ENCODE results near the gene KCNK1. TPM values are rescaled to one million over a fixed set of nuclear protein-coding genes. Genes with fewer than 3 reads are reported as not detected.
"Not testable (repeated sequence)": the region's sequence is repeated elsewhere in the genome, so short reads cannot be mapped to it uniquely, and the experiment has no call there.

KCNK1 gene
- total RNA-seq, 1 donor from 2014 or later, result 9.7 TPM

DNA sequence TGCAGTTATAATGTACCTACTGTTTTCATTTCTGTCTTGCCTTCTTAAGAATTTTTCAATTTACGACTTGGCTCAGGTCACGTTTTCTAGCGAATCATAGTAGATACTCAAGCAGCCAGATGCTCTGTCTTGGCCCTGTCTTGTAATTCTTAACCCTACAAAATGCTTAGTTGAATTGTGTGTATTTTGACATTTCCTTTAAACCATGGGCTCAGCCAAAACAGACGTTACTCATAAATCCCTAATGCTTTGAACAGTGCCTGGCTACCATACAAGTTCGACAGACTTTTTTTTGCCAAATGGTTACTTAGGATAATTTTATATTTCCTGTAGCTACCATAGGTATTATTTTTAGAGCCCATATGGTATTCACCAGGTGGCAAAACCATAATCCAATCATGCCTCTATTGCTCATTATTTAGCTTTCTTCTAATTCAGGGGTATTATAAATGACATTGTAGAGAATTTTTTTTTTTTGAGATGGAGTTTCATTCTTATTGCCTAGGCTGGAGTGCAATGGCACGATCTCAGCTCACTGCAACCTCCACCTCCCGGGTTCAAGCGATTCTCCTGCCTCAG lies 54.3 kb downstream of the KCNK1 start:
- Histone ChIP-seq H3K4me1 (no peaks in the 10 kb centered on the region), H3K36me3 (no peaks in the 10 kb centered on the region), H3K9me3 (no peaks in the 10 kb centered on the region), H3K27me3 (ENCODE audit: low read depth) (no peaks in the 10 kb centered on the region), H3K4me3 (no peak overlapping the region), H3K27ac (no peak overlapping the region)
- intact Hi-C loops (cut with DNase I), result no loop called here
- TF ChIP-seq, protein P1, sequence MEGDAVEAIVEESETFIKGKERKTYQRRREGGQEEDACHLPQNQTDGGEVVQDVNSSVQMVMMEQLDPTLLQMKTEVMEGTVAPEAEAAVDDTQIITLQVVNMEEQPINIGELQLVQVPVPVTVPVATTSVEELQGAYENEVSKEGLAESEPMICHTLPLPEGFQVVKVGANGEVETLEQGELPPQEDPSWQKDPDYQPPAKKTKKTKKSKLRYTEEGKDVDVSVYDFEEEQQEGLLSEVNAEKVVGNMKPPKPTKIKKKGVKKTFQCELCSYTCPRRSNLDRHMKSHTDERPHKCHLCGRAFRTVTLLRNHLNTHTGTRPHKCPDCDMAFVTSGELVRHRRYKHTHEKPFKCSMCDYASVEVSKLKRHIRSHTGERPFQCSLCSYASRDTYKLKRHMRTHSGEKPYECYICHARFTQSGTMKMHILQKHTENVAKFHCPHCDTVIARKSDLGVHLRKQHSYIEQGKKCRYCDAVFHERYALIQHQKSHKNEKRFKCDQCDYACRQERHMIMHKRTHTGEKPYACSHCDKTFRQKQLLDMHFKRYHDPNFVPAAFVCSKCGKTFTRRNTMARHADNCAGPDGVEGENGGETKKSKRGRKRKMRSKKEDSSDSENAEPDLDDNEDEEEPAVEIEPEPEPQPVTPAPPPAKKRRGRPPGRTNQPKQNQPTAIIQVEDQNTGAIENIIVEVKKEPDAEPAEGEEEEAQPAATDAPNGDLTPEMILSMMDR (IDR thresholded peaks at IDR 0.05), result no peak
- ATAC-seq (no peak), DNase-seq (no peak)

DNA sequence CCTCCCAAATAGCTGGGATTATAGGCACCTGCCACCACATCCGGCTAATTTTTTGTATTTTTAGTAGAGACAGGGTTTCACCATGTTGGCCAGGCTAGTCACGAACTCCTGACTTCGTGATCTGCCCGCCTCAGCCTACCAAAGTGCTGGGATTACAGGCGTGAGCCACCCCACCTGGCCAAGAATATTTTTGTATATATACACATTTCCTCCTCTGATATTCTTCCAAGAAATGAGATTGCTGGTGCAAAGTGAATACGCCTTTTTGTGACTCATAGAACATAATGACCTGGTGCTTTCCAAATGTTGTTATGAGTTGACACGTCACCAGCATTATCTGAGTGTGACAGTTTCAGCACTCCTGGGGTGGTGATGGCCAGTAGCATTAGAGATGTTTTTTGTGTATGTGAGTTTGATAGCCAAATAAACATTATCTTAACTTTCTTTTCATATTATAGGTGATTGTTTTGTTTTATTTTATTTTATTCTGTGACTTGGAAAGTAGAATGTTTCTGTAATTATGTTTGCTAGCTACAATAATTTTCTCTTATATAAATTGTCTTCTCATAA lies 54.9 kb downstream of the KCNK1 start:
- ATAC-seq (no peak), DNase-seq (no peak)
- Histone ChIP-seq H3K4me3 (no peak overlapping the region), H3K27ac (no peak overlapping the region), H3K36me3 (no peaks in the 10 kb centered on the region), H3K4me1 (no peaks in the 10 kb centered on the region), H3K27me3 (ENCODE audit: low read depth) (no peaks in the 10 kb centered on the region), H3K9me3 (no peaks in the 10 kb centered on the region)
- TF ChIP-seq, protein P1 (IDR thresholded peaks at IDR 0.05), result no peak
- intact Hi-C loops (cut with DNase I), result no loop called here

DNA sequence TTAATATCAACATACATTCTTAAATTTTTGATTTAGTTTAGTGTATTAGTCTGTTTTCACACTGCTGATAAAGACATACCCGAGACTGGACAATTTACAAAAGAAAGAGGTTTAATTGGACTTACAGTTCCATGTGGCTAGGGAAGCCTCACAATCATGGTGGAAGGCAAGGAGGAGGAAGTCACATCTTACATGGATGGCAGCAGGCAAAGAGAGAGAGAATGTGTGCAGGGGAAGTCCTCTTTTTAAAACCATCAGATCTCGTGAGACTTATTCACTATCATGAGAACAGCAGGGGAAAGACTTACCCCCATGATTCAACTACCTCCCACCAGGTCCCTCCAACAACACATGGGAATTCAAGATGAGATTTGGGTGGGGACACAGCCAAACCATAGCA lies 56.5 kb downstream of the KCNK1 start:
- H3K36me3 ChIP-seq; H3K27me3 ChIP-seq (ENCODE audit: low read depth); H3K4me3 ChIP-seq; intact Hi-C loops (cut with DNase I); ATAC-seq; H3K9me3 ChIP-seq; DNase-seq; H3K27ac ChIP-seq; H3K4me1 ChIP-seq: not testable (repeated sequence)

DNA sequence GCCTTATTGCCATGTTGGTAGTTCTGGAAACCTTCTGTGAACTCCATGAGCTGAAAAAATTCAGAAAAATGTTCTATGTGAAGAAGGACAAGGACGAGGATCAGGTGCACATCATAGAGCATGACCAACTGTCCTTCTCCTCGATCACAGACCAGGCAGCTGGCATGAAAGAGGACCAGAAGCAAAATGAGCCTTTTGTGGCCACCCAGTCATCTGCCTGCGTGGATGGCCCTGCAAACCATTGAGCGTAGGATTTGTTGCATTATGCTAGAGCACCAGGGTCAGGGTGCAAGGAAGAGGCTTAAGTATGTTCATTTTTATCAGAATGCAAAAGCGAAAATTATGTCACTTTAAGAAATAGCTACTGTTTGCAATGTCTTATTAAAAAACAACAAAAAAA lies 57.4 kb downstream of the KCNK1 start:
- Histone ChIP-seq H3K4me3 (no peak overlapping the region), H3K9me3 (no peaks in the 10 kb centered on the region), H3K36me3 (no peaks in the 10 kb centered on the region), H3K27me3 (ENCODE audit: low read depth) (no peaks in the 10 kb centered on the region), H3K27ac (no peak overlapping the region), H3K4me1 (no peaks in the 10 kb centered on the region)
- no peak for ATAC-seq
- intact Hi-C loops (cut with DNase I), result no loop called here
- TF ChIP-seq, protein P1 (IDR thresholded peaks at IDR 0.05), result no peak
- no peak for DNase-seq

DNA sequence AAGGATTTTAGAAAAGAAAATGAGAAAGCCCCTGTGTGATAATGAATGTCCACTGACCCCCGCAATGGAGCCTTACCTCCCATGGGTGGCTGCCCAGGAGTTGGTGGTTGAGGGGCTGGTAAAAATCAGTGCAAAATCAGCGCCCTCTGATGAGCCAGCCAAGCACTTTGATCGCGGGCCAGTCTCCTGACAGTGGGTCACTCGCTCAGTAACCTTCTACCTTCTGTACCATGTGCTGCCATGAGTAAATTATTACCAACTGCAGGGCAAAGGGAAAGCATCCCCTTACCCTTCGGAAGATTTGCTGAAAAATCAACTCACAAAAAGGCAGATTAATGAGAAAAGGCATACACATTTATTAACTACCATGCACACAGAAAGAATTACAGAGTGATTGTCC lies 58.8 kb downstream of the KCNK1 start:
- ATAC-seq (no peak), DNase-seq (no peak)
- TF ChIP-seq, protein P1 (IDR thresholded peaks at IDR 0.05), result no peak
- Histone ChIP-seq H3K9me3 (no peaks in the 10 kb centered on the region), H3K4me3 (no peak overlapping the region), H3K36me3 (no peaks in the 10 kb centered on the region), H3K27me3 (ENCODE audit: low read depth) (no peaks in the 10 kb centered on the region), H3K27ac (no peak overlapping the region), H3K4me1 (no peaks in the 10 kb centered on the region)
- intact Hi-C loops (cut with DNase I), result no loop called here

DNA sequence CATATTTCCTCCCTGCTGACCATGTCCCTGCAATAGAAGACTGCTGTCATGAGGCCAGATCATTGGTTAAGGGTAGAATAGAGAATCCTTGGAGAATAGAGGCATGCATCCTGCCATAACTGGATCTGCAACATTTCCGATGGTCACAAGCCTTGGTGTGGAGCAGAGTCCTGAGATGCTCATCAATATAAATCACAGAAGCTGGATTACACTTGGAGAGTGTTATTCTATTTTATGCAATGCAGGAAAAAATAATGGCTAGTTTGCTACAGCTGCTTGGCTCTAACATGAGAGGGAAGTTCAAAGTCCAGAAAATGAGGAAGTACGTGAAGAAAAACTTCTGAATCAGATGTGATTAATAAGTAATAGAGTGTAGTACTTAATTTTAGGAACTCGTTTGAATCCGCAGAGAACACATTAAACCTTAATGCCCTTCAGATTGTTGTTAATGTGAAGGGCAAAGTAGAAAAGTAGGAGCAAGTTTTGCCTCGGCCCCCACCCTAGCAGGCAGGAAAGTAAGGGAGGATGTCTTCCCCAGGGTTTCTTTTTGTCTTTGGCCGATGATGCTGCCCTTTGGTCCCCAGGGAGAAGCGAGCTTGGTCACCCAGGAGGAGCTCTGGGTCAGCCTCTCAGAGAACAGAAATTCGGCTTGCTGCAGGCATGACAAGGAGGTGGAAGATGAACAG lies 59.5 kb downstream of the KCNK1 start:
- TF ChIP-seq, protein P1 (IDR thresholded peaks at IDR 0.05), result no peak
- intact Hi-C loops (cut with DNase I), result no loop called here
- Histone ChIP-seq H3K9me3 (no peaks in the 10 kb centered on the region), H3K36me3 (no peaks in the 10 kb centered on the region), H3K4me3 (no peak overlapping the region), H3K4me1 (no peaks in the 10 kb centered on the region), H3K27me3 (ENCODE audit: low read depth) (no peaks in the 10 kb centered on the region), H3K27ac (no peak overlapping the region)
- DNase-seq (no peak), ATAC-seq (no peak)

Measured in lower lobe of right lung (tissue), 2 donors.